ENCODE data around the gene ADIG.

The ADIG gene

GRCh38 chr20:38628580-38629470, 47.8 kb downstream of the ADIG start:
- no peaks in the 10 kb centered on the region for H3K36me3 ChIP-seq
- no peak for DNase-seq
- no peaks in the 10 kb centered on the region for H3K9me3 ChIP-seq
- no peak for TF ChIP-seq CTCF (IDR thresholded peaks at IDR 0.05)
- peaks cover 0 to 4% (median 0%) of the 10 kb centered on the region in 4 donors for H3K4me1 ChIP-seq
- intact Hi-C loops (cut with DNase I; ENCODE audit: low total_unique reads) = no loop called here
- H3K27ac ChIP-seq = no peak overlapping the region
- peaks cover 0 to 14% of the 10 kb centered on the region in 2 donors for H3K27me3 ChIP-seq
- no peak overlapping the region for H3K4me3 ChIP-seq

GRCh38 chr20:38629979-38630378, 49.0 kb downstream of the ADIG start:
- no peak for DNase-seq
- H3K4me1 ChIP-seq = peaks cover 0 to 4% (median 0%) of the 10 kb centered on the region in 4 donors
- TF ChIP-seq CTCF (IDR thresholded peaks at IDR 0.05) = no peak
- H3K27me3 ChIP-seq = peaks cover 0 to 24% of the 10 kb centered on the region in 2 donors
- intact Hi-C loops (cut with DNase I; ENCODE audit: low total_unique reads) = no loop called here
- H3K4me3 ChIP-seq = no peak overlapping the region
- no peaks in the 10 kb centered on the region for H3K36me3 ChIP-seq
- H3K9me3 ChIP-seq = no peaks in the 10 kb centered on the region
- H3K27ac ChIP-seq = no peak overlapping the region

GRCh38 chr20:38630727-38631126, 49.7 kb downstream of the ADIG start:
- no peaks in the 10 kb centered on the region for H3K36me3 ChIP-seq
- H3K4me1 ChIP-seq = peaks cover 0 to 4% (median 0%) of the 10 kb centered on the region in 4 donors
- no peaks in the 10 kb centered on the region for H3K9me3 ChIP-seq
- TF ChIP-seq CTCF (IDR thresholded peaks at IDR 0.05) = no peak
- intact Hi-C loops (cut with DNase I; ENCODE audit: low total_unique reads) = no loop called here
- DNase-seq = no peak
- H3K27me3 ChIP-seq = peaks cover 0 to 25% of the 10 kb centered on the region in 2 donors
- no peak overlapping the region for H3K27ac ChIP-seq
- no peak overlapping the region for H3K4me3 ChIP-seq

GRCh38 chr20:38631155-38632022, 50.4 kb downstream of the ADIG start:
- Histone ChIP-seq H3K4me3 (no peak overlapping the region), H3K4me1 (peaks cover 0 to 4% (median 0%) of the 10 kb centered on the region in 4 donors), H3K27me3 (peaks cover 0 to 28% of the 10 kb centered on the region in 2 donors), H3K27ac (no peak overlapping the region), H3K9me3 (no peaks in the 10 kb centered on the region), H3K36me3 (no peaks in the 10 kb centered on the region)
- no peak for DNase-seq
- intact Hi-C loops (cut with DNase I; ENCODE audit: low total_unique reads) = no loop called here
- TF ChIP-seq CTCF (IDR thresholded peaks at IDR 0.05) = no peak

- no peaks in the 10 kb centered on the region for H3K36me3 ChIP-seq
- peaks cover 0 to 28% of the 10 kb centered on the region in 2 donors for H3K27me3 ChIP-seq
- H3K4me1 ChIP-seq = peaks cover 0 to 4% (median 0%) of the 10 kb centered on the region in 4 donors
- intact Hi-C loops (cut with DNase I; ENCODE audit: low total_unique reads) = no loop called here
- DNase-seq = no peak
- no peaks in the 10 kb centered on the region for H3K9me3 ChIP-seq
- H3K27ac ChIP-seq = no peak overlapping the region
- no peak overlapping the region for H3K4me3 ChIP-seq
- peak; percentile 56 to 79 for TF ChIP-seq CTCF (IDR thresholded peaks at IDR 0.05)
These were observed 52.6 kb downstream of the ADIG start for GRCh38 chr20:38633577-38634093.

All from tibial artery (tissue), 4 donors.